Pons (tissue), 1 donor: ENCODE results near the gene CCR7.

Experiments used
- DNase-seq: peaks from one replicate; pipeline ENCODE4 v3.0.0-alpha.2; 2016; ENCODE audit warnings: low spot score

Gene CCR7, protein sequence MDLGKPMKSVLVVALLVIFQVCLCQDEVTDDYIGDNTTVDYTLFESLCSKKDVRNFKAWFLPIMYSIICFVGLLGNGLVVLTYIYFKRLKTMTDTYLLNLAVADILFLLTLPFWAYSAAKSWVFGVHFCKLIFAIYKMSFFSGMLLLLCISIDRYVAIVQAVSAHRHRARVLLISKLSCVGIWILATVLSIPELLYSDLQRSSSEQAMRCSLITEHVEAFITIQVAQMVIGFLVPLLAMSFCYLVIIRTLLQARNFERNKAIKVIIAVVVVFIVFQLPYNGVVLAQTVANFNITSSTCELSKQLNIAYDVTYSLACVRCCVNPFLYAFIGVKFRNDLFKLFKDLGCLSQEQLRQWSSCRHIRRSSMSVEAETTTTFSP

DNA sequence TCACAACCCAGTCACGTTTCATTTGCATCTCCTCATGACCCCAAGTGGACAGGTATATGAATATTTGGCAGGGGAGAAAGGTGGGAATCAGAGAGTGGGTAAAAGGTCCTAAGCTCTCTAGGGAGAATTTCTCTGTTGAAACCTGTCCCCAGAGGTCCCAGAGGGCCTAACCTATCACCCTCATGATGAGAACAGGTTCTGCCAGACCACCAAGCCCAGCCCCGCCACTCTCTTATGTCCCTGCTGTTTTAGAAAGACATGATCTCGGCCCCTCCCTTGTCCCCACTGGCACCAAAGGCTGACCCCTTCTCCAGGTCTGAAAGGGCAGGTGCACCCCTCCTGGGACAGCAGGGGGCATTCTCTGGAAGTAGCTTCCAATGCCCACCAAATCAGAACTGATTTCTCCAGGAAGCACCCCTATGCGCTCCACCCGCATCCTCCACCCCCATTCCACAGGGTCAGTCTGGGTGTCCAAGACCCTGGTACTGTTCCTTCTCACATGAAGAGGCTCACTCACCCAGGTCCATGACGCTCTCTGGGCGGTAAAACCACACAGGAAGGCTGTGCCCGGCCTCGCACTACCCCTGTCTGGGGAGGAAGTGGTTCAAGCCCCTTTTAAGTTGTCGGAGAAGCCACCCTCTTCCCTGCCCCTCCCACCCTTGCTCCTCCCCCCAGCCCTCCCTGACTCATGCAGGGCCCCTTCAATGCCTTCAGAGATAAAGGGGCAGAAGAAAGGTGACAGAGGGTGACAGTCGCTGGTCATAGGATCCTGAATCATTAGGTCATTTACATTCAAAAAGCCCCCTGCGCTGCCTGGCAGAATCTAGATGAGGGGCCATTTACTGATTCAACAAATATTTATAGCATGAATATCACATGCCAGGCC lies at the start of gene CCR7:
Gene CCR7 (minus strand): TSS at position 590 of the 886 bp plus-strand sequence. CDS start 63 bp downstream, at position 527.
- DNase-seq, result no peak

DNA sequence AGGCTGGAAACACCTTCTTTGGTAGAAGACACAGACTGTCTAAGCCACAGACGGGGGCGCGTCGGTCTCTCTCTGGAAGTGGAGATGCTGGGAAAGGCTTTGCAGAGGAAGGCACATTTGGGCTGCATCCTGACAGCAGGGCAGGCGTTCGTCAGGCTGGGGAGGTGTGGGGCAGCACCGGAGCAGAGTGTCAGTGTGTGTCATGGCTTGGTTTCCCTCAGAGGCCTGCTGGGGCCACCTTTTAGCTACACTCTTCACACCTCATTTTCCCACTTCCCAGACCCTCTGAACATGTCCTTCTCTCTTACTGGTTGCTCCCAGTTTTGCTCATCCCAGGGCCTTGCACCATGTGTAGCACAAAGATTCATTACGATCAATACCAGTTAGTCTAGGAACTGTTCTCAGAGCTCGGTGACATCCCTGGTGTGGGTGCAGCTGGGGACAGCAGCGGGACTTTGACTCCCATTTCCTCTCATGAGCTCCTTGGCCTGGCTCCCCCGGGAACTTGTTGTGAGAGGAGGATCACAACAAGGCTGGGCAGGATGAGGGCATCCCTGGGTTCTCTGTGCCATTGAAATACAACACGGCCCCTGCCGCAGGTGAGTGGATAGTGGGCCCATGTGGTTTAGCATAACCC lies 49.3 kb upstream of the CCR7 start:
- DNase-seq, result no peak

DNA sequence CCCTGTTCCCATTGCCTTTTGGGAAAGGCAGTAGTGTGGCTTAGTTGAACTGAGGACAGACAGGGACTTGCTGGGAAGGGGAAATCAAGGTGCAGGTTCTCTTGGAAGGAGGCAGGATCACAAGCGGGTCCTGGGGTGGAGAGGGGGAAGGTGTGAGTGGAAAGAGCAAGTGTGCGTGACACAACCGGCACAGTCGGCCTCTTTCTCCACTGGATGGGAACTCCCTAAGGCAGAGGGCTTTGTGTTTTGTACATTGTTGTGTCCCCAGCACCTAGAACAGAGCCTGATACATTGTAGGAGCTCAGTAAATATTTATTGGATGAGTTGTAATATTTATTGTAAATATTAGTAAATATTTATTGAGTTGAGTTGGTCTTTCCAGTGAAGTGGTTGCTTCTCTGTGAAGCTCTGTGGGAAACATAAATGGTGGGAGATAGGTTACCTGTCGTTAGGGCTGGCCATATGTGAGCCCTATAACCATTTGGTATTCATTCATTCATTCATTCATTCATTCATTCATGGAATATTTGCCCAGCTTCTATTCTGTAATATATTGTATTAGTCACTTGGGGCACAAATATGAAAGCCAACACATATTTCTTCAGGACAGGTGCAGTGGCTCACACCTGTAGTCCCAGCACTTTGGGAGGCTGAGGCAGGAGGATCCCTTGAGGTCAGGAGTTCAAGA lies 48.3 kb upstream of the CCR7 start:
- no peak for DNase-seq

DNA sequence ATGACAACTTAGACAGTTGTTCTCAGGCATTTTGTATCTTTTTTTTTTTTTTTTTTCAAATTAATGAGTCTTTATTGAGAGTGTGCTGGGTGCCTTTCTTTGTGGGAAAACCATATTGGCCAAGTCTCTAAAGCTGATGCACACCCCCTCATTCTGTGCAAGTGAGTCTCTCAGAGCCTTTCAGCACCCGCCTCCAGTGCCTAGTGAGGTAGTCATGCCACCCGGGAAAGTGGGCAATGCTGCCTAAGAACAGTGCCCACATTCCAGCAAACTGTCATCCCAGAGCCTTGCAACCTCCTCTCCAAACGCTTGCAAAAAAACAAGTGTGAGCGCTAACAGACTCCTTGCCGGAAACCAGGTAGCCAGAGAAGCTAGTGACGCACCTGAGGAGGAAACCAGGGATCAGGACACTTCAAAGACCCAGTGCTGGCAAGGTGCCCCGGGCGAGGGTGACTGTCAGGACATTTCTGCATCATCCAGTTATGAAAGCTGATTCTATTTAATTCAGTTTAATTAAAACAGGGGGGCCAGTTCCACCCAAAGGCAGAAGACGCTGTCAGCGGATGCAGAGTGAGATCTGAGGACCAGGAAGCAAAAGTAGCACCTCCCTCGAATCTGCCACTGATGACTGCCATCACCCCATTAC lies 47.5 kb upstream of the CCR7 start:
- DNase-seq, result no peak

DNA sequence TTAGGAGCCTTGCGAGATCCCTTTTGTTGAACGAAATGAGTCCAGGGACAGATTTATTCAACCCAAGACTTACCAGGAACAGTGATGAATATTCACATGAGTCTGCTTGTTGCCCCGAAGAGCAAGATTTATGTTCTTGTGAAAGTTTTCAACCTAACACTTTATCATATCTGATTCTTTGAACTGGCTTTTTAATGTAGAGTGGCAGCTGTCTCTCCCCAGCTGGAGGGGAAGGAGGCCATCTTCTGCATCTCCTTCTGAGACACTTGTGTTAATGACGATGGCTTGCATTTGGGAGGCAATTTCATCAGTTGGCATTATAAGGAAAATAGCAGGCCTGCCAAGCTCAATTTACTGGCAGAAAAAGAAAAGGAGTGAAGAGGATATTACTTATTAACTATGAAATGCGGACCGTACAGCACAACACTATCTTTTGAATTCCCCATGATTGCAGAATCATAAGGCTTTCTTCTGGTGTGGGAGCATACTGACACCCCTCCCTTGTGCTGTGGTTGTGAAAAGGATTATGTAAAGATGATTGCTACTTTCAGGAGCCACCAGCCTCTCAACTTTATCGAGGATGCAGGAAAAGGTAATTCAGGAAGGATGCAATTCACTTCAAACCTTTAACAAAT lies 46.7 kb upstream of the CCR7 start:
- no peak for DNase-seq

DNA sequence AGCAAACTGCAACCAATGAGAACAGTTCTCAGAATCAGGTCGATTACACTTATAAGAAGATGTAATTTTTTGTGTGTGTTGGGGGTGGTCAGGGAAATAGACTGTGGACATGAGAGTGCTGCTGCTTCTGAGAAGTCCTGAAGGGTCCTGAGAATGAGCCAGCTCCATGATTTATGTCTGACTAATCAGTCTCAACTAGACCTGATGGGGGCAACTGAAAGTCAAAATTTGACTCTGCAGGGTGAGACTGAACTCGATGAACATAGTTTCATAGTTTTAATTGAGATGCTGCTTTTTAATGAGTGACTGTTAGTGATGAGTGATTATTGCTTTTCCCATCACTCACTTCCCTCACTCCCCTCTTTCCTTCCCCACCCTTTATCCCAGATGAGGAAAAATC lies 45.1 kb upstream of the CCR7 start:
- DNase-seq, result no peak

DNA sequence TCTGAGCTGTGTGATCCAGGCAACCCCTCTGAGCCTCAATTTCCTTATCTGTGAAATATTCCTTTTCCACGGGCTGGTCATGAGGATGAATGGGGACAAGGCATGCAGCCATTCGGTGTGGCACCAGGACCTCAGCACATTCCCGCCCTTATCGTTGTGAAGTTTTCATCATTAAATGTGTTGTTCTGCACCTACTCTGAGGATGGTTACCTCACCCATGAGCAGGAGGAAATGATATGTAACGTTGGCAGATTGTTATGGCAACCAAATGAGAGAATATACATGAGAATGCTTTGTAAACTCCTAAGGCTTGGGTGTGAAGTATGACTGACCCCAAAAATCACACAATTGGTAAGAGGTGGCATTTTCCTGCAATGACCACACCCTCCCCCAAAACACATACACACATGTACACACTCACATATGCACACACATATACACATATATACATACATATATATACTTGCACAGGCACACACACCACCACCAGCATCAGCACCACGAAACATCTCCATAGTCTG lies 42.8 kb upstream of the CCR7 start:
- no peak for DNase-seq

DNA sequence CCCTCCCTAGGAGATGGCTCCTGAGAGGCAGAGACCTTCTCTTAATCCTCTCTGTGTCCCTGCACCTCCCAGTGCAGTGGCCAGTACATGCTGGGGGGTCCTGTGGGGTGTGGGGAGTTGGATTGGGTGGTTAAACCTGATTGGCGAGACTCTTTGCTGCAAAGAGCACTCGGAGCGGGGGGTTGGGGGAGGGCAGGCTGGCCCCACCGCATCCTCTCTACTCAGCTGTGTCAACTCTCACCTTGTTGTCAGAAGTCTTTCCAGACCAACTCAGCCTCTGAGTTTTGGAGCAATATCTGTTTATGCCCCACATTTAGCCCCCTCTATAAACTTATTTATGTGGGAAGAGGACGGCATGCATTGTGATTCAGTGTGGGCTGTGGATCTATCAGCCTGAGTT lies 42.4 kb upstream of the CCR7 start:
- DNase-seq, result no peak

DNA sequence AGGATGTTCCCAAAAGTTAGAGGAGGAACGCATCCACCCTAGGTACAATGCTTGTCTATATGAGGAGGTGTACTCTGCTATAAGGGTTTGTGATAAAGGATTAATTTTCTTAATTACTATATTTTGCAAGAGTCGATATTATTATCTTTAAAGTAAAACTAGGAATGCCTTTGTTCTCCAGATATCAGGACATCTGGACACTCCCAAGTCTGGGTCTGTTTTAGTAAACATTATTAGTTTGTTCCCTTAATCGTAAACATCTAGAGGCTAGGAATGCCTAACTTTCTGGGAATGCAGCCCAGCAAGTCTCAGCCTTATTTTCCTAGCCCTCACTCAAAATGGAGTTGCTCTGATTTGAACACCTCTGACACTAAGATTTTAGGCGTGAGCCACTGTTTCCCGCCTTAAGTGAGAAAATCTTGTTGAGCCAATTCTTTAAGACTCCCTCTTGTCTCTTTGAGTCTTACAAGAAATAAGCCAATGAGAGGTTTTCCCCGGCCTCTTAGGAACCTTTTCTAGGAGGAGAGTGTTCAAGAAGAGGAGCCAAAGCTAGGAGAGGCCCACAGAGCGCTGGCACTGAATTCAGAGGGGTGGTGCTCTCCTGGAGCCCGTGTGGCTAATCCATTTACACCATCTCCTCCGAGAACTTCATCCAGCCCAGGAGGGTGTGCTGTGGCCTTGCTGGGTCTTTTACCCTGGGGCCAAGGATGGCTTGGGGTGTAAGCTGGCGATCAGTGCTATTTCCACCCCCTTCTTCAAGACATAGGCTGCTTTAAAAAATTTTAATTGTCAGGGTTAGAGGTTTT lies 41.5 kb upstream of the CCR7 start:
- no peak for DNase-seq

DNA sequence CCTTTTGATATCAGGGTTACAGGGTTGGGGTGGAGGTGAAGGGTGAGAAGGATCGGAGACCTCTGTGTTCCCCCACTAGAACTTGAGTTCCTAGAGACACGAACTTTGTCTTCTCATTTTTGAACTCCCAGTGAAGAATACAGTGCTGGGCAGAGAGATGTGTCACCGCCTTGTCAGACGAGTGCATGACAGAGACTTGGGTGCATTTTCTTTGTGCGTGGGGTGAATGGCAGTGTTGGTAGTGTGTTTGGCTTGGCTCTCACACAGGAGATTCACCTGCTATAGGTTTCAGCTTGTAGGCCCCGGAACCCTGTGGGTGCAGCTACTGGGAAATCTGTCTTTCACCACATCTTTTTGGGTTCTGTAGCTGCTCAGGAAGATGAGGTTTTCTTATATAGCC lies 40.0 kb upstream of the CCR7 start:
- DNase-seq, result no peak

DNA sequence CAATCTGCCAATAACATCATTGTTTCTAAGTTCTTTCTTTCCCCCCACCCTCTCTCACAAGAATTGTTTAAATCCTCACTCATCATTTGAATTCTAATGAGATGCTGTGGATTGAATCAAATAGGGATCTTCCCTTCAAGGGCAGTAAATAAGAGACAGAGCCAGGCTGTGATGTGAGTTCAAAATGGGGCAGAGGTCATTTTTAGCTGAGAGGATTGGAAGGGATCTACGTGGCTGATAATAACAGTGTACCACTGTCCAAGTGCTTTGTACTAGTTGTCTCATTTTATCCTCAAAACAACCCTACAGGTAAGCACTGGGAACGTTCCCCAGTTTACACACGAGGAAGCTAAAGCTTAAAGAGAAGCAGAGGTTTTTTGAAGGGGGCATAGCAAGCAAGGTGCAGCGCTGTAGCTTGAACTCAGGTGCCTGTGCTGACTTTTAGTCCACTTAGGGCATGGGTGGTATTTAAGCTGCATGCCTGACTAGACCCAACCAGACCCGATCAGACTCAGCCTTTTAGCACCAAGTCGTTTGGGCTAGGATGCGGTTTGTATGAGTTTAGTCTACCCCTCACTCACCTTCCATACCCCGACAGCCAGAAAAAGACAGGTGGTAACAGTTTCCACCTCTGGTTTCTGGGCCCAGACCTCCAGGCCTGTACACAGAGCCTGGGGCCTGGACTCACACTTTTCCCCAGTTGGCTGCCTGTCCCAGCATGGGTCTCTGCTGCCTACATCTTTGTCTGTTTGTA lies 39.2 kb upstream of the CCR7 start:
- no peak for DNase-seq

DNA sequence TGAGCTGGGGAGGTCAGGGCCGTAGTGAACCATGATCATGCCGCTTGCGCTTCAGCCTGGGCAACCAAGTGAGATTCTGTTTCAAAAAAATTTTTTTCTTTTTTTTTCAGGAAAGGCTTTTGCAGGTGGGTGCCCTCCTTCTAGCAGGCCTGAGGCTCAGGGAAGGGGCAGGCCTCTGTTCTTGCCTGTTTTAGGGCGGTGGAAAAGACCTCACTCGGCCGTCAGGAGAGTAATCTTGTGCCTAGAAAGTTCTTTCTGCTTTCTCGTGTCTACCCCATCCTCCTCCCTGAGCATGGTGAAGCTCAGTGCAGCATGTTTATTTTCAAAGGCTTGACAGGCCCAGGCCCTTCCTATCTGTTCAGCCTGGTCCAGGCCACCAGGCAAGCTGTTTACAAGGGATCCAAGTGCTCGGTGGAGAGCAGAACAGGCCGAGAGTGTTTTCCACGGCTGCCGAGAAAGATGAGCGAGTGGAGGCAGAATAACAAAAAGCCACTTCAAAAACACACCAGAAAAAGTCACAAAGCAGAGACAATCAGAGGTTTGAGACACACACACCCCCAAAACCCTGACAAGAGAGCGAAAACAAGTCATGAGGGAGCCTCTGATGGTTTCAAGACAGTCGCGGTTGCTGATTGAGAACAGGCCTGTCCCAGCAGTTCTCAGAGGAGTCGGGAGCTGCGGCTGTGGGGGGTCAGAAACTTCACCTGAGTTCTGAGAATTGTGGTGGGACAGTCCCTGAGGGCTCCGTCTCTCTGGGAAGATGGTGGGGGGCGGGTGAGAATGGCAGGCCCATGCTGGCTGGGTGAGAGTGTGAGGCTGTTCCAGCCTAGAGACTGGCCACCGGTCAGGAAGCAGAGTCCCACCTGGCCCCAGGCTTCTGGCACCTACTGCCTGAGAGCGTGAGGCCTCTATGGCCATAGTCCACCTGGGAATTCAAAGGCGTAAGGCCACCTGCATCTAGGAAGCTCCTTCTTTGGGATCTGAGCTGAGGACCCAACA lies 37.5 kb upstream of the CCR7 start:
- no peak for DNase-seq

DNA sequence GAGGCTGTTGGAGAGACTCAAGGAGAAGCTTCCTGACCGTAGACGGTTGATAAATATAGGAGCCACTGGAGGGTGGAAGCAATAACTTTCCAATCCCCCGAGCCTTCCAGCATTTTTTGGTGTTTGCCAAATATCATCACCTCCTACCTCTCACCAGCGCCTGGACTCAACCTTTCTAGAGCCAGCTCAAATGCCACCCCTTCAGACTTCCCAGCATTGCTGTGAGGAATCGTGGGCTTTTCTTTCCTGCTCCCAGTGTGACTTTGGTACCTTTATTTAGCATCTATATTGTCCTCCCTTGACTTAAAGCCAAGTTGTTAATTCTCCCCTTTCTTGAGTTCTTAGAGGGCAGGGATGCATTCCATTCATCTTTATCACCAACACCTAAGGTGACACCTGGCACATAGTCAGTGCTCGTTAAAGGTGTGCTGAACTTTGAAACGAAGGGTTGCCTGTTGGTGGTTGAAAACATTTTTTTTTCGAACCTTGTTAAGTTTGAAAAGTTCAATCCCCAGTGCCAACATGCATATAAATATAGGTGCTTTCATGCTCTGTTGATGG lies 35.3 kb upstream of the CCR7 start:
- DNase-seq, result no peak

DNA sequence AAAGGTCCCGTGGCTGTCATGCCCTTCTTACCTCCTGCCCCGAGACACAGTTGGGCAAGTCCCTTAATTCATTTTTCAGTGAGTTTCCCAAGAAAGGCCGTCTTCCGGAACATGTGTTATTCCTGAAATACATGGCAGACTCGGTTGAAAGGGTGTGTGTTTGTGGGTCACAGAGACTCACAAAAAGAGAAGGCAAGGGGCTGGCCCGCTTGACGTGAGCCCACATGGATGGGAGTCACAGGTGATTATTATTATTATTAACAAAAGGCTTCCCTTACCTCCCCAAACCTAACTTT lies 34.1 kb upstream of the CCR7 start:
- DNase-seq, result no peak

DNA sequence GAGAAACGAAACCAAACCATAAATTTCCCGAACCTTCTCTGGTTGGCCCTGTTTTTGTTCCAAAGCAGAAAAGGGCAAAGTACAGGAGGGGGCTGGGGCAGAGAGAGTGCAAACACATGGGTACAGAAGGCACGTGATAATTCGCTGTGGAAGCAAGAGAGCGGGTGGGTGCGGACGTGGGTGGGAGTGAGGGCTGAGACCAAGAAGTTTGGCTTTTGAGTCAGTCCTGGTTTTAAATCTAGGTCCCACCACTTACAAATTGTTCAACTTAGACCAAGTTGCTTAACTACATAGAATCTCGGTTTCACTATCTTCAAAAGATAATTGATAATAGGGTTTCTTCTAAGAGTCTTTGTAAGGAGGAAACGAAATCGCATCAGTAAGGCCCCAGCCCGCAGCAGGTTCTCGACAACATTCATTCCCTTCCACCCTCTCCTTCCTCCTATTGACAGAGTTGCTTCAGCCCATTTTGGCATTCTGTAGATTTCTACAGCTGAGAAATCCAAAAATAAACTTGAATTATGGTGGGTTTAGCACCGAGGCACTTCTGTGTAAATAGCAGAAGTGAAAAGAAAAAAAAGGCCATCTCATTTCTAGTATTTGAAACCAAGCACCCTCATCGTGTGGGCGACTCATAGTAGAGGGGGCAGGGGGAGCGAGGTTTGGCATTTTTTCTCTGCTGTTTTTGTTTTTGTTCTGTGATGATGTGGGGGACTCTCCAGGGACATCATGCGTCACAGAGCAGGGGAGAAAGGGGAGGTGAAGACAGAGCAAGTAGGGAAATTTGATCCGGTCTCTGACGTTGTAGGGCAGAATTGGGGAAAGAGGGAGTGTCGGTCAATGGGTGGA lies 33.6 kb upstream of the CCR7 start:
- peak; percentile 30 for DNase-seq

DNA sequence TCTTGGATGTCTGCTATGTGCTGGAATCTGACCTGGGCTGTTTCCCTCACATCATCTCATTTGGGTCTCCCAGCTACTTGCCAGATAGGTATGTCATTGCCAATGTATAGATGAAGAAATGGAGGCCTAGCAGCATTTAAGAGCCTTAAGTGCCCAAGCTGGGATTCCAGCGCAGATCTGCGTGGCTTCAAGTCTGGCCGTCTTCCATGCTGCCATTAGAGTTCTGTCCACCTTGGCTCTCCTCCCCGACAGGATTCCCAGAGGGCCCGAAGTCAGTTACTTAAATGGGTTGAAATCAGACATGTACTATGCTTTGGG lies 33.0 kb upstream of the CCR7 start:
- no peak for DNase-seq
